GM21825 (cell line): ENCODE measurements around the gene NOS2.
"Not testable (repeated sequence)": the region's sequence is repeated elsewhere in the genome, so short reads cannot be mapped to it uniquely, and the experiment has no call there.

Experiments used
- ATAC-seq: cut with Tn5 transposase; IDR thresholded peaks from one replicate; pipeline ENCODE4 v1.9.1; 2021; ENCODE audit warnings: mild to moderate bottlenecking, moderate library complexity; ENCODE audit not compliant: unreplicated experiment

The NOS2 gene

DNA sequence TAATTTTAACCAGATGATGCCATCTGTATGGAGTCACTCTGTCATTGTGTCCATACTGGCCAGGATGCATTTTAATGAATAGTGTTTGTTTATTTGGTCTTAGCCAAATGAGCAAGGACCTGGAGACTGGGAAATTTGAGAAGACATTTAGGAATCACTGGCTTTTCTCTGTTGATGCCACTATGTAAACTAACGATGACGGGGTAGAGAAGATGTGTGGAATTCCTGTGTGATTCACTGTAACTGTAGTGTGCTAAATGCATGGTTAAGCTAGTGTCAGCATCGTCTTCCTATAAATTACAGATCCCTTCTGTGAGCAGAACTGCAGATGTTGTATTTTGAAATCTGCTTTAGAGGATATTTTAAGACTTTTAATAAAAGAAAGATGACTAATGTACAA, 66.6 kb downstream of the NOS2 start:
- ATAC-seq, result no peak

DNA sequence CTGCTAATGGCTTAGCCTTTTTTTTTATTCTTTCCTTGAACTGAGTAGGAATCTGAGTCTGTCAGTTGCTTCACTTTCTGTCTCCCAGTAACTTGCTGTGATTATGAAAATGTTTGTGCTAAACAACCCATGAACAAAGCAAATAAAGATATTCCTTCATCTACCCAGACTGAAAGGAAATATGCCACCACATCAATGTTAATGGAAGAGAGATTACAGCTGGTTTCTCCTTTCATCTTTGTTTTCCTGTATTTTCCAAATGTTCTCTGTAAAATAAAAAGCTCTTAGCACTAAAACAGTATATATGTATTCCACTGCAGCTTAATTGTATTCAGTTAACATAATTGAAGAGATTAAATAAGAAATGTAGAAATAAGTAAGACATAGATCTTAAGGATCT, 67.6 kb downstream of the NOS2 start:
- ATAC-seq, result not testable (repeated sequence)

DNA sequence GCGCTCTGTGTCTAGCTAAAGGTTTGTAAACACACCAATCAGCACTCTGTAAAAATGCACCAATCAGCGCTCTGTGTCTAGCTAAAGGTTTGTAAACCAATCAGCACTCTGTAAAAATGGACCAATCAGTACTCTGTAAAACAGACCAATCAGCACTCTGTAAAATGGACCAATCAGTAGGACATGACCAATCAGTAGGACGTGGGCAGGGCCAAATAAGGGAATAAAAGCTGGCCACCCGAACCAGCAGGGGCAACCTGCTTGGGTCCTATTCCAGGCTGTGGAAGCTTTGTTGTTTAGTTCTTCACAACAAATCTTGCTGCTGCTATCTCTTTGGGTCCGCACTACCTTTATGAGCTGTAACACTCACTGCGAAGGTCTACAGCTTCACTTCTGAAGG, 74.3 kb downstream of the NOS2 start:
- ATAC-seq, result not testable (repeated sequence)

DNA sequence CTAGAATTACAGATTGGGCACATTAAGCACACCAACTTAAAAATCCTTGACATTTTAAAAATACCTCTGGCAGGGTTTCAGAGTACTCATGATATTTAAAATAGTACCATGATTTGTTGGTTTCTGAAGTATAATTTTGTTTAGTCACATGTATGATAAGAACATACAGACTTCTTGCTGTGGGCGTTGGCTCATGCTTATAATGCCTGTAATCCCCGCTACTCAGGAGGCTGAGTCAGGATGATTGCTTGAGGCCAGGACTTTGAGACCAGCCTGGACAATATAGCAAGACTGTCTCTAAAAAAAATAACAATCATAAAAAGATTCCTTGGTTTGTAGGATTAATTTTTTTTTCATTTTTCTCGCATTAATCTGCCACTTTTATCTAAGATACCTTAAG, 78.5 kb downstream of the NOS2 start:
- no peak for ATAC-seq
